ENCODE results near the gene GP1BB. TPM values are rescaled to one million over a fixed set of nuclear protein-coding genes. Genes with fewer than 3 reads are reported as not detected.

GP1BB gene
- total and polyA plus RNA-seq, 2 donors (not counting 3 experiments of a cell fraction or from before 2014, with no cell fraction given) = 1.7 to 6.2 TPM

- H3K9me1 ChIP-seq (replicated peaks; ENCODE audit: control insufficient read depth, extremely low read depth, insufficient read depth, low read length) = no peaks in the 10 kb centered on the region
- H3K9ac ChIP-seq (replicated peaks; ENCODE audit: extremely low read depth, insufficient read depth, low read length) = no peak overlapping the region
- no peak overlapping the region for H3K4me2 ChIP-seq (ENCODE audit: insufficient read depth, low read length)
- POLR2A ChIA-PET = no interaction called here
- H3K9me3 ChIP-seq (replicated peaks; ENCODE audit: control insufficient read depth, insufficient read depth, low read length) = no peaks in the 10 kb centered on the region
- dilution Hi-C loops (cut with MboI; ENCODE audit: extremely low pct_ligation_motif_present, low sequenced_read_pairs) (no loop called here), intact Hi-C loops (cut with micrococcal nuclease) (no loop called here)
- H3K27me3 ChIP-seq (ENCODE audit: control insufficient read depth in 2 of 2, insufficient read depth in 2 of 2, low read length in 2 of 2) = peaks cover 3 to 24% of the 10 kb centered on the region in 2 experiments
- DNase-seq (ENCODE audit: low read depth, low spot score) (no peak), FAIRE-seq (no peak)
- H3K27ac ChIP-seq (ENCODE audit: insufficient read depth, low read depth, low read length) = no peak overlapping the region
- H4K20me1 ChIP-seq (replicated peaks; ENCODE audit: control insufficient read depth, extremely low read depth, insufficient read depth, low read length) = no peaks in the 10 kb centered on the region
- H3K36me3 ChIP-seq (ENCODE audit: control insufficient read depth in 2 of 2, extremely low read depth in 1 of 2, insufficient read depth in 2 of 2, low read length in 2 of 2) = no peaks in the 10 kb centered on the region
- TF ChIP-seq EZH2 (IDR thresholded peaks at IDR 0.05; ENCODE audit: borderline replicate concordance, low read depth, low read length, severe bottlenecking) = no peak
- TF ChIP-seq MYC (IDR thresholded peaks at IDR 0.05; ENCODE audit: low read depth, low read length) = no peak
- TF ChIP-seq POLR2A (IDR thresholded peaks at IDR 0.05; ENCODE audit: low read depth, low read length) = no peak
- no peak for TF ChIP-seq JUN (IDR thresholded peaks at IDR 0.05; ENCODE audit: borderline replicate concordance, insufficient read depth, insufficient read length, low read depth)
- TF ChIP-seq FOS (IDR thresholded peaks at IDR 0.05; ENCODE audit: borderline replicate concordance, insufficient read depth, low read length) = no peak
- TF ChIP-seq, protein P1, sequence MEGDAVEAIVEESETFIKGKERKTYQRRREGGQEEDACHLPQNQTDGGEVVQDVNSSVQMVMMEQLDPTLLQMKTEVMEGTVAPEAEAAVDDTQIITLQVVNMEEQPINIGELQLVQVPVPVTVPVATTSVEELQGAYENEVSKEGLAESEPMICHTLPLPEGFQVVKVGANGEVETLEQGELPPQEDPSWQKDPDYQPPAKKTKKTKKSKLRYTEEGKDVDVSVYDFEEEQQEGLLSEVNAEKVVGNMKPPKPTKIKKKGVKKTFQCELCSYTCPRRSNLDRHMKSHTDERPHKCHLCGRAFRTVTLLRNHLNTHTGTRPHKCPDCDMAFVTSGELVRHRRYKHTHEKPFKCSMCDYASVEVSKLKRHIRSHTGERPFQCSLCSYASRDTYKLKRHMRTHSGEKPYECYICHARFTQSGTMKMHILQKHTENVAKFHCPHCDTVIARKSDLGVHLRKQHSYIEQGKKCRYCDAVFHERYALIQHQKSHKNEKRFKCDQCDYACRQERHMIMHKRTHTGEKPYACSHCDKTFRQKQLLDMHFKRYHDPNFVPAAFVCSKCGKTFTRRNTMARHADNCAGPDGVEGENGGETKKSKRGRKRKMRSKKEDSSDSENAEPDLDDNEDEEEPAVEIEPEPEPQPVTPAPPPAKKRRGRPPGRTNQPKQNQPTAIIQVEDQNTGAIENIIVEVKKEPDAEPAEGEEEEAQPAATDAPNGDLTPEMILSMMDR (IDR thresholded peaks at IDR 0.05; ENCODE audit: extremely low read depth in 1 of 2, insufficient read depth in 1 of 2, low read depth in 1 of 2, low read length in 2 of 2) = no peak
- no peak for TF ChIP-seq POLR2AphosphoS5 (IDR thresholded peaks at IDR 0.05; ENCODE audit: insufficient read depth, low read depth, low read length)
- TF ChIP-seq GATA2 (IDR thresholded peaks at IDR 0.05; ENCODE audit: insufficient read depth, insufficient read length, low read depth, low read length) = no peak
- TF ChIP-seq MAX (IDR thresholded peaks at IDR 0.05; ENCODE audit: insufficient read depth, insufficient read length) = no peak
- H3K79me2 ChIP-seq (ENCODE audit: control insufficient read depth, insufficient read depth, low read length) = no peaks in the 10 kb centered on the region
- H3K4me3 ChIP-seq (replicated peaks in 1 of 3; ENCODE audit: insufficient read depth in 1 of 3, low read depth in 1 of 3, low read length in 3 of 3) = no peak overlapping the region
- H2AFZ ChIP-seq (ENCODE audit: low read depth, low read length) = no peak overlapping the region
- CTCF ChIA-PET = interaction anchor here (1.6 to 2.2 kb wide), 3 partner anchors 35 to 196 kb away, joined by 3 to 14 read pairs (median 9); no protein-coding TSS in a partner anchor
- BruUV-seq (replicated peaks) = no TSS peak
- no peaks in the 10 kb centered on the region for H3K4me1 ChIP-seq (ENCODE audit: control insufficient read depth, extremely low read depth, insufficient read depth, low read length)
Measured at GRCh38 chr22:19680911-19681862, 42.2 kb upstream of the GP1BB start.

All from endothelial cell of umbilical vein (primary cell).